ENCODE results near the gene KRT9. TPM values are rescaled to one million over a fixed set of nuclear protein-coding genes. Genes with fewer than 3 reads are reported as not detected.

Gene KRT9
- total and polyA plus RNA-seq, 9 of the 15 experiments (the other 6 are each of a cell fraction or from before 2014, with no cell fraction given), result 0.03 TPM; not detected in 8

DNA sequence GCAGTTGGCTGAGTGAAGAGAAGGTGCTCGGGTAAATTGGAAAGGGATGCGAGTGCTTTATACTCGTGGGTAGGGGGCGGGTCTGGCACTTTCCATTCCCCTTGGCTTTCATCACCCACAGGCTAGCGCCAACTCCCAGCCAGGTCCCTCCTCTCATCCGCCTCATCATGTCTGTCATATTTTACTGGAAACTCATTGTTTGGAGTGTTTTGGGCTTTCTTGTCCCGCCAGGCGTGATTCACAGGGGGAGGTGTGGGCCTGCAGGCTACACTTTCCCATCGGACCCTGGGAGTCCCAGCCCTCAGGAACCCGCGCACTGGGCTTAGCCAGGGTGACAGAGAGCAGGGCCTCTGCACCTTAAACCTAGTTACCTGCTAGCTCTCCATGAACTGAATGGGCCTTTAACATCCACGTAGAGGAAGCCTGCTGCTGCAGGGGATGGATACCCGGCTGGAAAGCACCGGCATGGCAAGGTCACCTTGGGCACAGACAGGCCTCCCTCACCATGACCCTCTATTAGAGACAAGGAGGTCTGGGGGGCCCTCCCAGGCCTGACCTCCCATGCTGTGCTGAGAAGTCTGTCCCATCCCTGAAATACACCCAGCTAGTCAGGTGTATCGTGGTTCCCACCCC, 15.1 kb upstream of the KRT9 start, which contains the start of gene KRT14 (continued):
- TF ChIP-seq ETS1 (conservative IDR thresholded peaks at IDR 0.05; ENCODE audit: control insufficient read depth, low read depth, low read length) (no peak), ETS2 (tag; IDR thresholded peaks at IDR 0.05; ENCODE audit: borderline replicate concordance, poor library complexity, severe bottlenecking) (no peak), RFX7 (CRISPR knock-in tag; IDR thresholded peaks at IDR 0.05) (no peak), SAFB2 (IDR thresholded peaks at IDR 0.05; ENCODE audit: borderline replicate concordance, low read depth, low read length, severe bottlenecking) (no peak), BCOR (IDR thresholded peaks at IDR 0.05) (no peak), KAT2B (IDR thresholded peaks at IDR 0.05; ENCODE audit: low read depth, low read length) (no peak), CAMTA2 (CRISPR knock-in tag; conservative IDR thresholded peaks at IDR 0.05) (no peak)

DNA sequence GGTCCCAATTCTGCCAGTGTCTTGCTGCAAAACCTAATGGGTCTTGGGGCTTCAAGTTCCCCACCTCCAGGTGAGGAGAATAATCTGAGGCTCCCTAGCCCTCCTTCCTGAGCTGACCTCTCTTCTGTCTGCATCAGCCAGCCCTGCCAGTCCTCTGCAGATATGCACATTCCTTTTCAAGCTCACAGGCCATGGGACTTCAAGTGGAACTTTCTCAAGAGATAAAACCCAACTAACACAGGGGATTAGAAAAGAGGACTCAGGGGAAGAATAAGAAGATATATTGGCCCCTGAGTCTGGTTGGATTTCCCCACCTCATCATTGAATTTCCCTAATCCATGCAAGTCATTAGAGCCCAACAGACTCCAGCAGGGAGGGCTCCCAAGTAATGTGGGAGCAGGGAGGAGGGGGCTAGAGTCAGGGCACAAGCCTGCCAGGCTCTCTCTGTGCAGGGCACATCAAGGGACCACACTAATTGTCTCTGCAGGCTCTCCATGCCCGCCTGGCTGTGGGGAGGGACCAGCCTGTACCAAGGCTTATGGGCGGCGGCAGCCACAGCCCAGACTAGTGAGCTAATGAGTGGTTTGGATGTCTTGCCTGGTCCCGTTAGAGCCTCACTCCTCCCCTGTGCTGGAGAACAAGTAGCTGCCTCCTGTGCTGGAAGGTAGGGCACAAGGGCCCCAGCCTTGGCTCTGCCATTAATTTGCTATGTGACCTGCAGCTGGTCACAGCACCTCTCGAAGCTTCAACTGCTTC, 13.6 kb upstream of the KRT9 start:
- H3K9me1 ChIP-seq (ENCODE audit: control insufficient read depth, insufficient read depth, low read length), result no peaks in the 10 kb centered on the region
- peaks cover 17 to 62% of the 10 kb centered on the region in 2 experiments; a peak in 4 of 5 replicates for H3K27me3 ChIP-seq (ENCODE audit: control insufficient read depth in 2 of 2, insufficient read depth in 2 of 2, low read length in 2 of 2)
- no peak overlapping the region for H2AFZ ChIP-seq (ENCODE audit: low read depth, low read length)
- BruUV-seq (replicated peaks), result no TSS peak
- WGBS (ENCODE audit: insufficient coverage, low coverage, missing lambda C conversion rate), result 0% methylated on average over 5 of the region's 5 CpGs
- H3K9ac ChIP-seq (ENCODE audit: insufficient read depth in 1 of 2, low read depth in 2 of 2, low read length in 2 of 2), result no peak overlapping the region
- POLR2A ChIA-PET, result interaction anchor here (0.6 to 1.2 kb wide), 2 partner anchors 104 to 128 kb away, joined by 3 read pairs; no protein-coding TSS in a partner anchor
- H3K4me1 ChIP-seq (replicated peaks in 1 of 2; ENCODE audit: control insufficient read depth in 2 of 2, insufficient read depth in 2 of 2, low read length in 2 of 2), result no peaks in the 10 kb centered on the region; a peak in 1 of 5 replicates
- DNase-seq (ENCODE audit: extremely low read depth in 1 of 4, low spot score in 3 of 4), result no peak
- no peaks in the 10 kb centered on the region for H3K36me3 ChIP-seq (ENCODE audit: control insufficient read depth, insufficient read depth, low read length)
- CTCF ChIA-PET (ENCODE audit: low intra/inter-chr PET ratio), result interaction anchor here (0.6 kb wide), 1 partner anchor 62 kb away, joined by 3 read pairs; no protein-coding TSS in a partner anchor
- intact Hi-C loops (cut with micrococcal nuclease) (no loop called here), in situ Hi-C loops (cut with MboI) (no loop called here)
- no peaks in the 10 kb centered on the region for H3K79me2 ChIP-seq (ENCODE audit: control insufficient read depth, insufficient read depth, low read length)
- no peaks in the 10 kb centered on the region for H4K20me1 ChIP-seq (replicated peaks; ENCODE audit: control insufficient read depth, insufficient read depth, low read length)
- FAIRE-seq, result no peak
- no peak overlapping the region for H3K4me3 ChIP-seq
- no peak overlapping the region for H3K27ac ChIP-seq (ENCODE audit: extremely low read depth, low read depth, low read length)
- no peak for ATAC-seq
- no peak overlapping the region for H3K4me2 ChIP-seq (ENCODE audit: insufficient read depth, low read length)
- no peaks in the 10 kb centered on the region for H3K9me3 ChIP-seq (replicated peaks; ENCODE audit: control insufficient read depth, insufficient read depth, low read depth, low read length)
- TF ChIP-seq ZNF75A (CRISPR knock-in tag; IDR thresholded peaks at IDR 0.05) (no peak), NFIX (CRISPR knock-in tag; IDR thresholded peaks at IDR 0.05; ENCODE audit: low read depth) (no peak), ARHGAP35 (IDR thresholded peaks at IDR 0.05; ENCODE audit: partially characterized antibody) (no peak), NFE2 (IDR thresholded peaks at IDR 0.05; ENCODE audit: low read depth) (no peak), ZNF584 (CRISPR knock-in tag; IDR thresholded peaks at IDR 0.05; ENCODE audit: low read depth) (no peak), NBN (IDR thresholded peaks at IDR 0.05; ENCODE audit: low read depth) (no peak), LEF1 (IDR thresholded peaks at IDR 0.05) (no peak), SMAD1 (IDR thresholded peaks at IDR 0.05; ENCODE audit: low read depth, low read length, partially characterized antibody) (no peak), ZNF12 (CRISPR knock-in tag; IDR thresholded peaks at IDR 0.05) (no peak), SMARCC2 (IDR thresholded peaks at IDR 0.05; ENCODE audit: low read depth) (no peak), LARP7 (IDR thresholded peaks at IDR 0.05) (no peak), NR2F6 (CRISPR knock-in tag; IDR thresholded peaks at IDR 0.05) (no peak), MIER1 (IDR thresholded peaks at IDR 0.05; ENCODE audit: low read depth) (no peak), NFE2L1 (tag; IDR thresholded peaks at IDR 0.05; ENCODE audit: borderline replicate concordance, low read depth) (no peak), SUPT5H (IDR thresholded peaks at IDR 0.05) (no peak)
